NCI-H2107 treated with DMSO at 0.1 percent for 48 hours (cell line): ENCODE measurements around the gene KCNK3.

Experiments
- DNase-seq: peaks from one replicate; lab custom pipeline; 2025; ENCODE audit not compliant: unreplicated experiment; lab: John Stamatoyannopoulos, UW

Gene KCNK3

GRCh38 chr2:26778507-26778906, 86.0 kb downstream of the KCNK3 start:
- no peak for DNase-seq

GRCh38 chr2:26780203-26780760, 87.8 kb downstream of the KCNK3 start:
- DNase-seq, result no peak
